Omental fat pad (tissue), 4 donors: Measurements from ENCODE around the gene MS4A6E. TPM values are rescaled to one million over a fixed set of nuclear protein-coding genes. Genes with fewer than 3 reads are reported as not detected.

ENCODE experiments used
- ATAC-seq: fragments of 150-250 bp; one replicate; pipeline ENCODE4 v1.9.1; 2016; ENCODE audit warnings: mild to moderate bottlenecking, moderate library complexity; ENCODE audit not compliant: low FRiP score
- DNase-seq: peaks from one replicate; pipeline ENCODE4 v3.0.0-alpha.2; 2019; ENCODE audit warnings: low spot score
- CTCF ChIP-seq, 3 donors: fragments of 450-650 bp; IDR thresholded peaks; one replicate each; pipeline ENCODE4 v1.5.1; 2016 to 2017; ENCODE audit warnings: antibody characterized with exemption in 3 of 3, mild to moderate bottlenecking in 3 of 3, moderate library complexity in 2 of 3
- total RNA-seq, 4 donors: library from RNA; depleted of rRNA; stranded (reverse); fragments of >200 nt; gene quantifications; one replicate each; pipeline ENCODE4 v1.1.0, GENCODE V29; 2016

Gene MS4A6E
- total RNA-seq, 4 donors from 2014 or later, result 3.8 to 10.4 TPM; not detected in 2

- ATAC-seq, result no peak
- DNase-seq, result no peak
- TF ChIP-seq CTCF (IDR thresholded peaks at IDR 0.05), result no peak
These were observed 20.2 kb downstream of the MS4A6E start for GRCh38 chr11:60347084-60347797.

- TF ChIP-seq CTCF (IDR thresholded peaks at IDR 0.05), result no peak
- no peak for ATAC-seq
- DNase-seq, result no peak
These were observed 21.1 kb downstream of the MS4A6E start for GRCh38 chr11:60348116-60348515.

GRCh38 chr11:60349990-60350389 lies 22.9 kb downstream of the MS4A6E start:
- no peak for TF ChIP-seq CTCF (IDR thresholded peaks at IDR 0.05)
- no peak for DNase-seq
- no peak for ATAC-seq

GRCh38 chr11:60357771-60358170 lies 30.7 kb downstream of the MS4A6E start:
- no peak for TF ChIP-seq CTCF (IDR thresholded peaks at IDR 0.05)
- ATAC-seq (no peak), DNase-seq (no peak)

- DNase-seq (no peak), ATAC-seq (no peak)
- no peak for TF ChIP-seq CTCF (IDR thresholded peaks at IDR 0.05)
These were observed 33.6 kb downstream of the MS4A6E start for GRCh38 chr11:60360621-60361020.

GRCh38 chr11:60362241-60362640 lies 35.2 kb downstream of the MS4A6E start:
- ATAC-seq (no peak), DNase-seq (no peak)
- no peak for TF ChIP-seq CTCF (IDR thresholded peaks at IDR 0.05)
